ENCODE measurements around the gene COLEC11. TPM values are rescaled to one million over a fixed set of nuclear protein-coding genes. Genes with fewer than 3 reads are reported as not detected.

Gene COLEC11
- total RNA-seq, result not detected in 2 replicates
- long read RNA-seq, result 0 reads

DNA sequence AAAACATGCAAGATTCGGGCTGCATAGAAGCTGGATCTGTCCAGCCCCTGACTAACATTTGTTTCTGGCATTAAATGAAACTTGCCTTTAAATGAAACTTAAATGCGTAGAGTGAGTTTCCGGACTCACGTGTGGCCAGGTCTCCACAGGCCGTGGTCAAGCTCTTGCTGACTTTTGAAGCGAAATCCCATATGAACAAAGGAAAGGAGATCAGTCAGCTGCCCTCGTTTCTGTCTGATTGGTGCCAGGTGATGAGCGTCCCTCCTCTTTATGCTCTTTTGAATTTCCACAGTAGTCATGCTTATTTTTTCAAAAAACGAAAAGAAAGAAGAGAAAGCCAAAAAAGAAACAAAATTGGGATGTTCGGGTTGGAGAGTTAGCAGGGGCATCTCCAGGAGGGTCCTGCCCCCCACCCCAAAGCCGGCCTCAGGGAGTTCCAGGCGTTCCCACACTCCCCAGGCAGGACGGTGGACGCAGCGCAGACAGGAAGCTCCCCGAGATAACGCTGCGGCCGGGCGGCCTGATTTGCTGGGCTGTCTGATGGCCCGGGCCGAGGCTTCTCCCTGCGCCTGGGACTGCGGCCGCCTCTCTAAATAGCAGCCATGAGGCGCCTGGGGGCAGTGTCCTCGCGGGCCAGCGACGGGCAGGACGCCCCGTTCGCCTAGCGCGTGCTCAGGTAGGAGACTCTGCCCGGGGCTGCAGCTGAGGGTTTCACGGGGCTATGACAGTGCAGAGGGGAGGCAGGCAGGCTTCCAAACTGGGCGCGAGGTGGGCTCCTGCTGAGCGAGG, at the start of gene COLEC11:
TSS of gene COLEC11 (plus strand) at position 620 of the 789 bp plus-strand sequence. CDS start 9,229 bp downstream, outside the sequence.
- Mint-ChIP-seq H3K4me3 (ENCODE audit: low read depth) (no peak within 1 kb of the TSS), H3K27me3 (peaks cover 8% of the 10 kb centered on the region), H3K4me1 (ENCODE audit: low read depth) (peaks cover 8% of the 10 kb centered on the region), H3K9me3 (ENCODE audit: low read depth) (peaks cover 2% of the 10 kb centered on the region), H3K36me3 (ENCODE audit: insufficient read depth) (peaks cover 10% of the 10 kb centered on the region), H3K27ac (no peak within 1 kb of the TSS)
- DNase-seq (ENCODE audit: low spot score, unreplicated experiment), result no peak
- TF ChIP-seq, protein P1, sequence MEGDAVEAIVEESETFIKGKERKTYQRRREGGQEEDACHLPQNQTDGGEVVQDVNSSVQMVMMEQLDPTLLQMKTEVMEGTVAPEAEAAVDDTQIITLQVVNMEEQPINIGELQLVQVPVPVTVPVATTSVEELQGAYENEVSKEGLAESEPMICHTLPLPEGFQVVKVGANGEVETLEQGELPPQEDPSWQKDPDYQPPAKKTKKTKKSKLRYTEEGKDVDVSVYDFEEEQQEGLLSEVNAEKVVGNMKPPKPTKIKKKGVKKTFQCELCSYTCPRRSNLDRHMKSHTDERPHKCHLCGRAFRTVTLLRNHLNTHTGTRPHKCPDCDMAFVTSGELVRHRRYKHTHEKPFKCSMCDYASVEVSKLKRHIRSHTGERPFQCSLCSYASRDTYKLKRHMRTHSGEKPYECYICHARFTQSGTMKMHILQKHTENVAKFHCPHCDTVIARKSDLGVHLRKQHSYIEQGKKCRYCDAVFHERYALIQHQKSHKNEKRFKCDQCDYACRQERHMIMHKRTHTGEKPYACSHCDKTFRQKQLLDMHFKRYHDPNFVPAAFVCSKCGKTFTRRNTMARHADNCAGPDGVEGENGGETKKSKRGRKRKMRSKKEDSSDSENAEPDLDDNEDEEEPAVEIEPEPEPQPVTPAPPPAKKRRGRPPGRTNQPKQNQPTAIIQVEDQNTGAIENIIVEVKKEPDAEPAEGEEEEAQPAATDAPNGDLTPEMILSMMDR (IDR thresholded peaks at IDR 0.05; ENCODE audit: unreplicated experiment), result peak; percentile 36

DNA sequence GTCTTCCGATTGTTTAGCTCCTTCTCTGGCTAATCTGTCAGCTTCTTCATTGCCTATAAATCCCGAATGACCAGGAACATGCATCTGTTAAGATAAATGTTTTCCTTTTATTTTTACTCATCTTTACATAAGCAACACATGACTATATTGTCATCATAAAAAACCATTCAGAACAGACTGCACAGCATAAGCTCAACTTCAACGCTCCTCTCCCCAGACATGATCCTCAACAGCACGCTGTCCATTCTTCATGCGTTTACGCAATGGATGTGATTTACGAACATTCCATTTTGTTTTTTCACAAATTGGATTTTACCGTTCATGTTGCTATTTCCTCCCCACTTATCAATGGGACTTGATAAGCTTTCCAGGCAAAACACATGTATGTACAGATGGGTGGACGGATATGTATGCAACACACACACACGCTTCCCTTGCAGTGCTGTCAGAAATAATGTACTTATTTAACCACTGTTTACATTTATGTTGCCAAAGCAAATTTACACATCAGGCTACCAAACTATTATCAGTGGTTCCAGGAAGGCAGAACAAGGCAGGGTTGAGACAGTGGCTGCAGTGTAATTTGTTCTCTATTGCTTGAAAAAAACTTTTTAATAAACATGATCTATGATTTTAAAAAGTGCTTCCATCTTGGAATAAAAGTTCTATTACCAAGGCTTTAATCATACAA, 49.0 kb upstream of the COLEC11 start:
- no peak overlapping the region for H3K4me3 Mint-ChIP-seq (ENCODE audit: low read depth)
- peaks cover 42% of the 10 kb centered on the region for H3K36me3 Mint-ChIP-seq (ENCODE audit: insufficient read depth)
- H3K27me3 Mint-ChIP-seq, result no peaks in the 10 kb centered on the region
- DNase-seq (ENCODE audit: low spot score, unreplicated experiment), result no peak
- no peaks in the 10 kb centered on the region for H3K9me3 Mint-ChIP-seq (ENCODE audit: low read depth)
- TF ChIP-seq, protein P1 (IDR thresholded peaks at IDR 0.05; ENCODE audit: unreplicated experiment), result no peak
- no peaks in the 10 kb centered on the region for H3K4me1 Mint-ChIP-seq (ENCODE audit: low read depth)
- no peak overlapping the region for H3K27ac Mint-ChIP-seq

DNA sequence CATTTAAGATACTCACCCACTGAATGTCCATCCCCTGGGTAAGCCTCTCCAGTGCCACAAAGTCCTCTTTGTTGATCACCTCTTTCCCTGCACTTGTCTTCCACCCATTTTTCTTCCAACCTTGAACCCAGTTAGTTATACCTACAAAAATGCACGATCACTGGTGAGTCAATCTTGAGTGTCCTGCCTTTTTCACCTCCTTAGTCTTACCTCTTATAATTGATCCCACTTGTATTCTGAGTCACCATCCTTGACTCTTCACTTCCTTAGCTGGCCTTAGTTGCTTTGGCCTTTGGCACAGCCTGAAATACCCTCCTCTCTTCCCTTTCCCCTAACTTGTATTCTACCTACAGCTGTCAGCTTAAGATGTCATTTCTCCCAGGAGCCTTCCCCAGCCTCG, 47.0 kb upstream of the COLEC11 start:
- peaks cover 39% of the 10 kb centered on the region for H3K36me3 Mint-ChIP-seq (ENCODE audit: insufficient read depth)
- H3K4me1 Mint-ChIP-seq (ENCODE audit: low read depth), result no peaks in the 10 kb centered on the region
- H3K4me3 Mint-ChIP-seq (ENCODE audit: low read depth), result no peak overlapping the region
- H3K27ac Mint-ChIP-seq, result no peak overlapping the region
- no peaks in the 10 kb centered on the region for H3K27me3 Mint-ChIP-seq
- TF ChIP-seq, protein P1 (IDR thresholded peaks at IDR 0.05; ENCODE audit: unreplicated experiment), result no peak
- H3K9me3 Mint-ChIP-seq (ENCODE audit: low read depth), result no peaks in the 10 kb centered on the region
- no peak for DNase-seq (ENCODE audit: low spot score, unreplicated experiment)

DNA sequence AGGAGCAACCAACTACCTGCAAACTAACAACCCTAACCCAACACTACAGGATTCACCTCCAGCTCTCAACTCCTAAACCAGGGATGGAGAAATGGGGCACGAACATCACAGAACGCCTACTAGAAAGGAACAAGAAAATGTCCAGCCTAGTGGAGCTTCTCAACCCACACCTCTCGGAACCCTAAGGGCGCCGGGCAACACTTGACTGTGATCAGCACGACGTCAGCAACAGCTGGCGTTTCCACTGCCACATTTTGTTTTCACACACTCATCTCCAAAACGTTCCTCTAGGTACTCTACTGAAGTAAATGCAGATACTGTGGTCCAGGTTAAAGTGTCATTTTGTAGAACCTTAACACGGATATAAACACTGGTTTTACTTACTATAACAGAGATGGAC, 41.0 kb upstream of the COLEC11 start:
- Mint-ChIP-seq H3K4me3 (ENCODE audit: low read depth) (no peak overlapping the region), H3K27me3 (no peaks in the 10 kb centered on the region), H3K9me3 (ENCODE audit: low read depth) (no peaks in the 10 kb centered on the region), H3K4me1 (ENCODE audit: low read depth) (peaks cover 7% of the 10 kb centered on the region), H3K27ac (no peak overlapping the region), H3K36me3 (ENCODE audit: insufficient read depth) (peaks cover 29% of the 10 kb centered on the region)
- TF ChIP-seq, protein P1 (IDR thresholded peaks at IDR 0.05; ENCODE audit: unreplicated experiment), result no peak
- no peak for DNase-seq (ENCODE audit: low spot score, unreplicated experiment)

DNA sequence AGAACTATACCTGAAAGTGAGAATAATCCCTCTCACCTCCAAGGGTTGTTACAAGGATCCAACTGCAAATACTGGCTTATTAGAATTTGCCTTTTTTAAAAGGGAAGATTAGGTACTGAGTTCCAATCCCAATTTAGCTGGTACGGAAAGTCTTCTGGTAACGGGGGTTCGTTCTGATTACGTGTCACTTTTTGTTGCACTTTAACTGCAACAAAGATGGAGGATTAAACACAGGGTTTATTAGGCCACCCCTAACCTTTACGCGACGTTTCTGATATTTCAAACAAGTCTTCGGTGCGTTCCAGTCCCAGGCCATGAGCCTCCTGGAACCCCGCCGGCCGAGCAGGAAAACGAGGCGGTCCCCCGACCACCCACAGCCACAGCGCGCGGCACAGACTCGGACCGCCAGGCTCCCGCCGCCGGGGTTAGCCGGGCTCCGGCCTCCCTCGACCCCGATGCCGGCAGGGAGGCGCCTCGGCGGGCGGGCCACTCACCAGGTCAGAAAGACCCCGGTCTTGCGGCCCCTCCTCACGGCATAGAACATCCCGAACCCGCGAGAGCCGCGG, 37.2 kb upstream of the COLEC11 start:
- Mint-ChIP-seq H3K4me1 (ENCODE audit: low read depth) (peaks cover 12% of the 10 kb centered on the region), H3K36me3 (ENCODE audit: insufficient read depth) (peaks cover 14% of the 10 kb centered on the region), H3K27ac (peak overlapping the region; percentile 97), H3K4me3 (ENCODE audit: low read depth) (peak overlapping the region; percentile 87), H3K9me3 (ENCODE audit: low read depth) (no peaks in the 10 kb centered on the region), H3K27me3 (no peaks in the 10 kb centered on the region)
- TF ChIP-seq, protein P1 (IDR thresholded peaks at IDR 0.05; ENCODE audit: unreplicated experiment), result no peak
- no peak for DNase-seq (ENCODE audit: low spot score, unreplicated experiment)
